Esophagus (tissue), 2 donors: ENCODE measurements around the gene ADAMTS19. TPM values are rescaled to one million over a fixed set of nuclear protein-coding genes. Genes with fewer than 3 reads are reported as not detected.

ENCODE experiments used
- H3K27ac ChIP-seq, 2 donors: one replicate each; pipeline ENCODE4 v1.5.1; 2013; ENCODE audit warnings: low read depth in 2 of 2, mild to moderate bottlenecking in 2 of 2, inconsistent platforms in 1 of 2, low read length in 1 of 2, moderate library complexity in 1 of 2
- H3K27me3 ChIP-seq, 2 donors: one replicate each; pipeline ENCODE4 v1.6.1; 2013; ENCODE audit warnings: low read length in 2 of 2, control low read depth in 1 of 2, mild to moderate bottlenecking in 1 of 2; ENCODE audit not compliant: insufficient read depth in 2 of 2, control insufficient read depth in 1 of 2
- H3K36me3 ChIP-seq, 2 donors: one replicate each; pipeline ENCODE4 v1.6.1; 2013; ENCODE audit warnings: low read length in 1 of 2; ENCODE audit not compliant: control insufficient read depth in 2 of 2, insufficient read depth in 2 of 2
- H3K4me1 ChIP-seq, 2 donors: one replicate each; pipeline ENCODE4 v1.6.1; 2013; ENCODE audit warnings: low read length in 1 of 2; ENCODE audit not compliant: control insufficient read depth in 2 of 2, insufficient read depth in 2 of 2
- H3K4me3 ChIP-seq, 2 donors: one replicate each; pipeline ENCODE4 v1.5.1; 2013; ENCODE audit warnings: low read length in 2 of 2, mild to moderate bottlenecking in 2 of 2, low read depth in 1 of 2, moderate library complexity in 1 of 2
- H3K9me3 ChIP-seq, 2 donors: one replicate each; pipeline ENCODE4 v1.6.1; 2013; ENCODE audit warnings: mild to moderate bottlenecking in 2 of 2, low read depth in 1 of 2, low read length in 1 of 2, moderate library complexity in 1 of 2; ENCODE audit not compliant: control insufficient read depth in 2 of 2, insufficient read depth in 1 of 2
- WGBS, 2 donors: extraction: QIAGEN DNeasy Blood & Tissue Kit; methylation state at CpG; one replicate each; pipeline ENCODE4 v1.1.7; 2013; 5-methylcytosine and 5-hydroxymethylcytosine counted together
- polyA plus RNA-seq, 2 donors: library from polyadenylated mRNA; stranded (reverse); fragments of 200-250 nt; gene quantifications; one replicate each; pipeline ENCODE4 v1.2.3, GENCODE V29; 2013
- donor health status: healthy with polysubstance abuse.
- donor health status: Bipolar disorder and iron deficiency.

The ADAMTS19 gene
- polyA plus RNA-seq, 2 donors, result 0.02 to 0.07 TPM

- Histone ChIP-seq H3K27ac (no peak overlapping the region), H3K36me3 (no peaks in the 10 kb centered on the region), H3K4me1 (no peaks in the 10 kb centered on the region), H3K9me3 (no peaks in the 10 kb centered on the region), H3K27me3 (no peaks in the 10 kb centered on the region), H3K4me3 (no peak overlapping the region)
Measured at GRCh38 chr5:129689045-129689444, 228.9 kb downstream of the ADAMTS19 start.

- WGBS, 2 donors, result 53 to 61% methylated on average over 1 of the region's 1 CpG
- H3K9me3 ChIP-seq, result no peaks in the 10 kb centered on the region
- H3K4me3 ChIP-seq, result no peak overlapping the region
- no peak overlapping the region for H3K27ac ChIP-seq
- no peaks in the 10 kb centered on the region for H3K27me3 ChIP-seq
- H3K4me1 ChIP-seq, result no peaks in the 10 kb centered on the region
- H3K36me3 ChIP-seq, result no peaks in the 10 kb centered on the region
Measured at GRCh38 chr5:129691220-129691619, 231.1 kb downstream of the ADAMTS19 start.

GRCh38 chr5:129696636-129697035 is 236.5 kb downstream of the ADAMTS19 start:
- Histone ChIP-seq H3K36me3 (no peaks in the 10 kb centered on the region), H3K4me1 (no peaks in the 10 kb centered on the region), H3K27me3 (no peaks in the 10 kb centered on the region), H3K27ac (no peak overlapping the region), H3K9me3 (no peaks in the 10 kb centered on the region), H3K4me3 (no peak overlapping the region)

- Histone ChIP-seq H3K4me1 (no peaks in the 10 kb centered on the region), H3K4me3 (no peak overlapping the region), H3K27me3 (no peaks in the 10 kb centered on the region), H3K36me3 (no peaks in the 10 kb centered on the region), H3K9me3 (no peaks in the 10 kb centered on the region), H3K27ac (no peak overlapping the region)
Measured at GRCh38 chr5:129698661-129699060, 238.6 kb downstream of the ADAMTS19 start.

GRCh38 chr5:129716235-129716634 is 256.1 kb downstream of the ADAMTS19 start:
- Histone ChIP-seq H3K27me3 (no peaks in the 10 kb centered on the region), H3K27ac (no peak overlapping the region), H3K4me3 (no peak overlapping the region), H3K9me3 (no peaks in the 10 kb centered on the region), H3K36me3 (no peaks in the 10 kb centered on the region), H3K4me1 (no peaks in the 10 kb centered on the region)
- WGBS, 2 donors, result 21 to 46% methylated on average over 1 of the region's 1 CpG

GRCh38 chr5:129716651-129717050 is 256.6 kb downstream of the ADAMTS19 start:
- no peaks in the 10 kb centered on the region for H3K27me3 ChIP-seq
- WGBS, 2 donors, result 78 to 83% methylated on average over 5 of the region's 5 CpGs
- no peak overlapping the region for H3K27ac ChIP-seq
- no peaks in the 10 kb centered on the region for H3K9me3 ChIP-seq
- no peaks in the 10 kb centered on the region for H3K36me3 ChIP-seq
- no peak overlapping the region for H3K4me3 ChIP-seq
- H3K4me1 ChIP-seq, result no peaks in the 10 kb centered on the region

- Histone ChIP-seq H3K9me3 (no peaks in the 10 kb centered on the region), H3K27me3 (no peaks in the 10 kb centered on the region), H3K27ac (no peak overlapping the region), H3K4me1 (no peaks in the 10 kb centered on the region), H3K4me3 (no peak overlapping the region), H3K36me3 (no peaks in the 10 kb centered on the region)
Measured at GRCh38 chr5:129717751-129718310, 257.7 kb downstream of the ADAMTS19 start.

- Histone ChIP-seq H3K27ac (no peak overlapping the region), H3K4me3 (no peak overlapping the region), H3K27me3 (no peaks in the 10 kb centered on the region), H3K36me3 (no peaks in the 10 kb centered on the region), H3K9me3 (no peaks in the 10 kb centered on the region), H3K4me1 (no peaks in the 10 kb centered on the region)
- WGBS, 2 donors, result 67 to 70% methylated on average over 1 of the region's 1 CpG
Measured at GRCh38 chr5:129718471-129719090, 258.5 kb downstream of the ADAMTS19 start.

GRCh38 chr5:129724222-129724621 is 264.1 kb downstream of the ADAMTS19 start:
- WGBS, 2 donors, result 28 to 32% methylated on average over 2 of the region's 2 CpGs

GRCh38 chr5:129724647-129725046 is 264.5 kb downstream of the ADAMTS19 start:
- H3K4me3 ChIP-seq, result no peak overlapping the region
- no peaks in the 10 kb centered on the region for H3K9me3 ChIP-seq
- no peaks in the 10 kb centered on the region for H3K4me1 ChIP-seq
- H3K27me3 ChIP-seq, result no peaks in the 10 kb centered on the region
- no peak overlapping the region for H3K27ac ChIP-seq
- WGBS, 2 donors, result 92 to 93% methylated on average over 4 of the region's 4 CpGs
- H3K36me3 ChIP-seq, result no peaks in the 10 kb centered on the region

More at GRCh38 chr5:129724222-129724621, 264.1 kb downstream of the ADAMTS19 start:
- Histone ChIP-seq H3K4me3 (no peak overlapping the region), H3K36me3 (no peaks in the 10 kb centered on the region), H3K27ac (no peak overlapping the region), H3K27me3 (no peaks in the 10 kb centered on the region), H3K9me3 (no peaks in the 10 kb centered on the region), H3K4me1 (no peaks in the 10 kb centered on the region)
